Activated T-cell treated with anti-CD3 and anti-CD28 coated beads, Interleukin-2, amount 50 U/mL, for 72 hours (primary cell): Measurements from ENCODE around the gene IFNA17. TPM values are rescaled to one million over a fixed set of nuclear protein-coding genes. Genes with fewer than 3 reads are reported as not detected.
A peak's percentile ranks its signal among the peaks of the same experiment; 100 is the strongest.
"Not testable (repeated sequence)": the region's sequence is repeated elsewhere in the genome, so short reads cannot be mapped to it uniquely, and the experiment has no call there.

ENCODE experiments used
- ATAC-seq, 2 donors: fragments of 150-1000 bp; cut with Tn5 transposase; replicated peaks in 1 of 2; 2 replicates each; pipeline ENCODE4 v1.10.0; 2021; ENCODE audit warnings: moderate library complexity in 2 of 2, mild to moderate bottlenecking in 1 of 2
- DNase-seq, 2 donors: peaks; one replicate each; pipeline ENCODE4 v3.0.0; 2021 to 2022; ENCODE audit warnings: mixed read lengths in 1 of 2
- H3K27ac Mint-ChIP-seq: one replicate; pipeline ENCODE4 v1.8.0; 2022; ENCODE audit warnings: mild to moderate bottlenecking, moderate library complexity, mixed read lengths
- H3K27me3 Mint-ChIP-seq: one replicate; pipeline ENCODE4 v1.8.0; 2022; ENCODE audit warnings: low read depth, mixed read lengths
- H3K36me3 Mint-ChIP-seq, 2 donors: one replicate each; pipeline ENCODE4 v1.8.0; 2022; ENCODE audit warnings: mixed read lengths in 2 of 2, mild to moderate bottlenecking in 1 of 2; ENCODE audit not compliant: insufficient read depth in 2 of 2
- H3K4me1 Mint-ChIP-seq: one replicate; pipeline ENCODE4 v1.8.0; 2022; ENCODE audit warnings: low read depth, mixed read lengths
- H3K4me3 Mint-ChIP-seq, 2 donors: one replicate each; pipeline ENCODE4 v1.8.0; 2022; ENCODE audit warnings: mild to moderate bottlenecking in 2 of 2, mixed read lengths in 2 of 2, moderate library complexity in 2 of 2
- H3K9me3 Mint-ChIP-seq, 2 donors: one replicate each; pipeline ENCODE4 v1.8.0; 2022; ENCODE audit warnings: mixed read lengths in 2 of 2
- total RNA-seq, 2 donors: library from RNA; stranded (reverse); gene quantifications; one replicate each; pipeline ENCODE4 v1.2.3, GENCODE V29; 2022

Gene IFNA17
- total RNA-seq, 2 donors from 2014 or later, result not detected

GRCh38 chr9:21187487-21187886 lies 40.5 kb downstream of the IFNA17 start, which contains the start of gene IFNA4:
TSS of gene IFNA4 (minus strand) at chr9:21187587. CDS start at chr9:21187531, 56 bp downstream.
- not testable (repeated sequence) for ATAC-seq, H3K9me3 Mint-ChIP-seq, H3K4me1 Mint-ChIP-seq, H3K4me3 Mint-ChIP-seq, DNase-seq, H3K27ac Mint-ChIP-seq, H3K27me3 Mint-ChIP-seq, H3K36me3 Mint-ChIP-seq

GRCh38 chr9:21182810-21183736 lies 44.9 kb downstream of the IFNA17 start:
- Mint-ChIP-seq H3K27ac (peak overlapping the region; percentile 41), H3K4me3 (peak overlapping the region in 1 of 2 donors; percentile 14)
- ATAC-seq (peak; percentile 76 to 79), DNase-seq (peak; percentile 7 to 15)
- not testable (repeated sequence) for H3K36me3 Mint-ChIP-seq, H3K9me3 Mint-ChIP-seq, H3K4me1 Mint-ChIP-seq, H3K27me3 Mint-ChIP-seq

Other genes with a start within 250 kb of the IFNA17 start
- 1 to 10 TPM; 1.8 to 3.3 TPM for gene HACD4, start 196.6 kb downstream of the IFNA17 start, total RNA-seq
- gene IFNB1, start 150.3 kb downstream of the IFNA17 start, total RNA-seq, result 1 to 10 TPM in 1 of 2 donors, under 1 TPM in 1; 0.58 to 1.6 TPM
- not detected for gene IFNW1, start 86.4 kb downstream of the IFNA17 start, total RNA-seq
- not detected for gene IFNA21, start 61.6 kb downstream of the IFNA17 start, total RNA-seq
- gene IFNA4, start 40.6 kb downstream of the IFNA17 start, total RNA-seq, result not detected
- not detected for gene IFNA7, start 26.0 kb downstream of the IFNA17 start, total RNA-seq
- gene IFNA10, start 21.1 kb downstream of the IFNA17 start, total RNA-seq, result not detected
- not detected for gene IFNA16, start 10.9 kb downstream of the IFNA17 start, total RNA-seq
- gene IFNA14, start 11.8 kb upstream of the IFNA17 start, total RNA-seq, result not detected
- gene IFNA5, start 77.1 kb upstream of the IFNA17 start, total RNA-seq, result not detected
- gene KLHL9, start 107.2 kb upstream of the IFNA17 start, total RNA-seq, result 10 to 100 TPM; 15.9 to 16.9 TPM
- gene IFNA6, start 122.7 kb upstream of the IFNA17 start, total RNA-seq, result not detected
- gene IFNA13, start 139.8 kb upstream of the IFNA17 start, total RNA-seq, result not detected
- not detected for gene IFNA2, start 157.2 kb upstream of the IFNA17 start, total RNA-seq
- gene IFNA8, start 180.9 kb upstream of the IFNA17 start, total RNA-seq, result not detected
- not detected for gene IFNA1, start 212.2 kb upstream of the IFNA17 start, total RNA-seq